ES-I3 (cell line): ENCODE measurements around the gene CCDC197.

Experiments
- H3K36me3 ChIP-seq: 2 replicates; pipeline ENCODE4 v1.6.1; 2013; ENCODE audit warnings: mild to moderate bottlenecking, low read length, control low read depth, moderate library complexity; ENCODE audit not compliant: insufficient read depth
- H3K4me1 ChIP-seq: 2 replicates; pipeline ENCODE4 v1.6.1; 2013; ENCODE audit warnings: mild to moderate bottlenecking, control low read depth, low read length; ENCODE audit not compliant: insufficient read depth
- H3K9ac ChIP-seq: 2 replicates; pipeline ENCODE4 v1.6.1; 2013; ENCODE audit warnings: low read depth, mild to moderate bottlenecking, low read length, moderate library complexity
- H3K9me3 ChIP-seq: 2 replicates; pipeline ENCODE4 v1.6.1; 2013; ENCODE audit warnings: mild to moderate bottlenecking, low read length, moderate library complexity; ENCODE audit not compliant: control insufficient read depth, insufficient read depth

CCDC197 gene

GRCh38 chr14:94026889-94027469 lies 29.9 kb downstream of the CCDC197 start:
- Histone ChIP-seq H3K9me3 (no peaks in the 10 kb centered on the region), H3K4me1 (peaks cover 9% of the 10 kb centered on the region; the same call in 1 of the 2 replicates), H3K9ac (peak overlapping the region; percentile 44), H3K36me3 (no peaks in the 10 kb centered on the region)

GRCh38 chr14:94027566-94028449 lies 30.7 kb downstream of the CCDC197 start:
- Histone ChIP-seq H3K9me3 (no peaks in the 10 kb centered on the region), H3K4me1 (peaks cover 4% of the 10 kb centered on the region; the same call in 1 of the 2 replicates), H3K9ac (no peak overlapping the region)

GRCh38 chr14:94028450-94028826 lies 31.3 kb downstream of the CCDC197 start:
- H3K9ac ChIP-seq: no peak overlapping the region
- no peaks in the 10 kb centered on the region for H3K36me3 ChIP-seq

More at GRCh38 chr14:94027566-94028449, 30.7 kb downstream of the CCDC197 start:
- H3K36me3 ChIP-seq: no peaks in the 10 kb centered on the region

GRCh38 chr14:94029265-94029664 lies 32.2 kb downstream of the CCDC197 start:
- H3K9me3 ChIP-seq: no peaks in the 10 kb centered on the region
- H3K9ac ChIP-seq: no peak overlapping the region
- no peaks in the 10 kb centered on the region for H3K4me1 ChIP-seq

More at GRCh38 chr14:94028450-94028826, 31.3 kb downstream of the CCDC197 start:
- Histone ChIP-seq H3K9me3 (no peaks in the 10 kb centered on the region), H3K4me1 (no peaks in the 10 kb centered on the region)

GRCh38 chr14:94029671-94030203 lies 32.6 kb downstream of the CCDC197 start:
- Histone ChIP-seq H3K9me3 (no peaks in the 10 kb centered on the region), H3K9ac (no peak overlapping the region), H3K36me3 (no peaks in the 10 kb centered on the region), H3K4me1 (no peaks in the 10 kb centered on the region)

More at GRCh38 chr14:94029265-94029664, 32.2 kb downstream of the CCDC197 start:
- H3K36me3 ChIP-seq: no peaks in the 10 kb centered on the region

- no peak overlapping the region for H3K9ac ChIP-seq
- no peaks in the 10 kb centered on the region for H3K4me1 ChIP-seq
- H3K9me3 ChIP-seq: no peaks in the 10 kb centered on the region
- no peaks in the 10 kb centered on the region for H3K36me3 ChIP-seq
These were observed 33.5 kb downstream of the CCDC197 start for GRCh38 chr14:94030571-94030970.

GRCh38 chr14:94031161-94031882 lies 34.2 kb downstream of the CCDC197 start:
- H3K36me3 ChIP-seq: no peaks in the 10 kb centered on the region
- no peak overlapping the region for H3K9ac ChIP-seq
- H3K9me3 ChIP-seq: no peaks in the 10 kb centered on the region
- no peaks in the 10 kb centered on the region for H3K4me1 ChIP-seq

- H3K9me3 ChIP-seq: no peaks in the 10 kb centered on the region
- no peaks in the 10 kb centered on the region for H3K36me3 ChIP-seq
- H3K9ac ChIP-seq: no peak overlapping the region
- H3K4me1 ChIP-seq: no peaks in the 10 kb centered on the region
These were observed 34.8 kb downstream of the CCDC197 start for GRCh38 chr14:94031883-94032279.

- Histone ChIP-seq H3K9me3 (no peaks in the 10 kb centered on the region), H3K9ac (no peak overlapping the region), H3K4me1 (no peaks in the 10 kb centered on the region), H3K36me3 (no peaks in the 10 kb centered on the region)
These were observed 37.8 kb downstream of the CCDC197 start for GRCh38 chr14:94034886-94035285.

GRCh38 chr14:94036313-94037167 lies 39.4 kb downstream of the CCDC197 start:
- no peaks in the 10 kb centered on the region for H3K9me3 ChIP-seq
- no peaks in the 10 kb centered on the region for H3K4me1 ChIP-seq
- no peak overlapping the region for H3K9ac ChIP-seq
- no peaks in the 10 kb centered on the region for H3K36me3 ChIP-seq

- H3K9ac ChIP-seq: no peak overlapping the region
- H3K36me3 ChIP-seq: no peaks in the 10 kb centered on the region
- H3K4me1 ChIP-seq: no peaks in the 10 kb centered on the region
- no peaks in the 10 kb centered on the region for H3K9me3 ChIP-seq
These were observed 40.9 kb downstream of the CCDC197 start for GRCh38 chr14:94037954-94038353.

- Histone ChIP-seq H3K36me3 (no peaks in the 10 kb centered on the region), H3K9ac (no peak overlapping the region), H3K9me3 (no peaks in the 10 kb centered on the region), H3K4me1 (no peaks in the 10 kb centered on the region)
These were observed 41.4 kb downstream of the CCDC197 start for GRCh38 chr14:94038510-94038909.

GRCh38 chr14:94038921-94039629 lies 42.0 kb downstream of the CCDC197 start:
- Histone ChIP-seq H3K36me3 (no peaks in the 10 kb centered on the region), H3K4me1 (no peaks in the 10 kb centered on the region), H3K9ac (no peak overlapping the region), H3K9me3 (no peaks in the 10 kb centered on the region)
